HG02938 (cell line): Measurements from ENCODE around the gene TEX14.

Experiments
- ATAC-seq: cut with Tn5 transposase; IDR thresholded peaks from one replicate; pipeline ENCODE4 v1.9.1; 2021; ENCODE audit warnings: mild to moderate bottlenecking, moderate library complexity; ENCODE audit not compliant: unreplicated experiment

Gene TEX14

GRCh38 chr17:58691701-58692238, at the start of gene TEX14:
Gene TEX14 (minus strand): TSS chr17:58692045. CDS start chr17:58652001, 40,044 bp downstream.
- no peak for ATAC-seq

- no peak for ATAC-seq
Observed at GRCh38 chr17:58741121-58741625, 49.3 kb upstream of the TEX14 start.

GRCh38 chr17:58734811-58735210, 43.0 kb upstream of the TEX14 start:
- ATAC-seq: no peak

GRCh38 chr17:58734040-58734439, 42.2 kb upstream of the TEX14 start:
- no peak for ATAC-seq

GRCh38 chr17:58730937-58731336, 39.1 kb upstream of the TEX14 start:
- ATAC-seq: no peak

- ATAC-seq: no peak
Observed at GRCh38 chr17:58728798-58729197, 37.0 kb upstream of the TEX14 start.

GRCh38 chr17:58722696-58723095, 30.9 kb upstream of the TEX14 start:
- no peak for ATAC-seq

- ATAC-seq: no peak
Observed at GRCh38 chr17:58722274-58722673, 30.4 kb upstream of the TEX14 start.

- ATAC-seq: no peak
Observed at GRCh38 chr17:58710948-58711552, 19.2 kb upstream of the TEX14 start.

- no peak for ATAC-seq
Observed at GRCh38 chr17:58706351-58707140, 14.7 kb upstream of the TEX14 start.

- ATAC-seq: no peak
Observed at GRCh38 chr17:58703916-58704286, 12.1 kb upstream of the TEX14 start.

- ATAC-seq: no peak
Observed at GRCh38 chr17:58703137-58703915, 11.5 kb upstream of the TEX14 start.

- ATAC-seq: no peak
Observed at GRCh38 chr17:58702708-58703107, 10.9 kb upstream of the TEX14 start.

- peak; percentile 62 for ATAC-seq
Observed at GRCh38 chr17:58702045-58702476, 10.2 kb upstream of the TEX14 start.

GRCh38 chr17:58699771-58700170, 7.9 kb upstream of the TEX14 start:
- no peak for ATAC-seq

- ATAC-seq: no peak
Observed at GRCh38 chr17:58694826-58695225, 3.0 kb upstream of the TEX14 start.

GRCh38 chr17:58694302-58694701, 2.5 kb upstream of the TEX14 start:
- ATAC-seq: no peak

- no peak for ATAC-seq
Observed at GRCh38 chr17:58693751-58694150, 1.9 kb upstream of the TEX14 start.

- ATAC-seq: no peak
Observed at GRCh38 chr17:58693208-58693607, 1.4 kb upstream of the TEX14 start.

GRCh38 chr17:58692239-58693055, 602 bp upstream of the TEX14 start, which contains the start of gene RAD51C:
Gene RAD51C (plus strand): TSS chr17:58692602. CDS start chr17:58692644, 42 bp downstream.
- peak; percentile 93 for ATAC-seq
